HepG2 (cell line): Measurements from ENCODE around the gene SLC4A9. TPM values are rescaled to one million over a fixed set of nuclear protein-coding genes. Genes with fewer than 3 reads are reported as not detected.

Experiments
- FOXJ3 ChIP-seq: sonication (generic); formaldehyde crosslinking; IDR thresholded peaks from 2 replicates; pipeline ENCODE4 v1.4.0; 2020; ENCODE audit warnings: missing genetic modification reagents, mild to moderate bottlenecking, borderline replicate concordance
- MED1 ChIP-seq: sonication (generic); formaldehyde crosslinking; IDR thresholded peaks from 2 replicates; pipeline ENCODE4 v1.4.0; 2020; ENCODE audit warnings: missing genetic modification reagents
- NFIC ChIP-seq: IDR thresholded peaks from 2 replicates; pipeline ENCODE4 v1.6.1; 2012; ENCODE audit warnings: mild to moderate bottlenecking, low read length, inconsistent platforms
- NR0B2 ChIP-seq: sonication (generic); formaldehyde crosslinking; IDR thresholded peaks from 2 replicates; pipeline ENCODE4 v1.4.0; 2020; ENCODE audit warnings: mild to moderate bottlenecking, missing genetic modification reagents
- NR2F6 ChIP-seq, 2 experiments: IDR thresholded peaks; 2 replicates each; pipeline ENCODE4 v1.6.1; 2016; ENCODE audit warnings: antibody characterized with exemption in 1 of 2, mild to moderate bottlenecking in 1 of 2
- RCOR2 ChIP-seq: IDR thresholded peaks from 2 replicates; pipeline ENCODE4 v1.6.1; 2016; ENCODE audit warnings: missing biosample characterization, missing genetic modification reagents
- TERF1 ChIP-seq: sonication (generic); formaldehyde crosslinking; IDR thresholded peaks from 2 replicates; pipeline ENCODE4 v1.8.0; 2022; ENCODE audit warnings: mild to moderate bottlenecking, missing genetic modification reagents, moderate library complexity
- ZBED4 ChIP-seq: sonication (generic); formaldehyde crosslinking; IDR thresholded peaks from 2 replicates; pipeline ENCODE4 v1.4.0; 2020; ENCODE audit warnings: missing genetic modification reagents, borderline replicate concordance
- ZFY ChIP-seq: sonication (generic); formaldehyde crosslinking; IDR thresholded peaks from 2 replicates; pipeline ENCODE4 v1.4.0; 2020; ENCODE audit warnings: missing genetic modification reagents
- ZNF850 ChIP-seq: sonication (generic); formaldehyde crosslinking; conservative IDR thresholded peaks from 2 replicates; pipeline ENCODE4 v1.9.0; 2021; ENCODE audit warnings: mild to moderate bottlenecking, missing genetic modification reagents
- polyA plus RNA-seq, 8 experiments: library from polyadenylated mRNA; depleted of rRNA in 3 of 8; stranded (reverse) in 7 of 8; unstranded in 1 of 8; fragments of >200 nt; fragmentation: Illumina TruSeq in 4 of 8; extraction: Trizol in 4 of 8; gene quantifications; 2 replicates each; pipeline versions ENCODE4 v1.2.1 to v1.2.3, GENCODE V29; 2011 to 2016; ENCODE audit warnings: low read depth in 4 of 8, missing spikeins in 1 of 8, mixed read lengths in 1 of 8; ENCODE audit not compliant: insufficient read depth in 1 of 8
- total RNA-seq, 5 experiments: library from RNA; depleted of rRNA; stranded (reverse); fragments of >200 nt; fragmentation: Illumina TruSeq; extraction: Trizol; gene quantifications; 2 replicates each; pipeline ENCODE4 v1.2.3, GENCODE V29; 2016; ENCODE audit warnings: low read depth in 1 of 5
- TF ChIP-seq, protein P1 (sequence below): sonication (generic); formaldehyde crosslinking; IDR thresholded peaks from 2 replicates; pipeline ENCODE4 v1.8.1; 2022; ENCODE audit warnings: low read depth, mild to moderate bottlenecking, missing genetic modification reagents
- TF ChIP-seq, protein P2 (sequence below): sonication (generic); formaldehyde crosslinking; IDR thresholded peaks from 2 replicates; pipeline ENCODE4 v1.4.0; 2020; ENCODE audit warnings: missing genetic modification reagents

The SLC4A9 gene
- total and polyA plus RNA-seq, 2 of the 13 experiments (the other 11 are each of a cell fraction or from before 2014, with no cell fraction given) = not detected

DNA sequence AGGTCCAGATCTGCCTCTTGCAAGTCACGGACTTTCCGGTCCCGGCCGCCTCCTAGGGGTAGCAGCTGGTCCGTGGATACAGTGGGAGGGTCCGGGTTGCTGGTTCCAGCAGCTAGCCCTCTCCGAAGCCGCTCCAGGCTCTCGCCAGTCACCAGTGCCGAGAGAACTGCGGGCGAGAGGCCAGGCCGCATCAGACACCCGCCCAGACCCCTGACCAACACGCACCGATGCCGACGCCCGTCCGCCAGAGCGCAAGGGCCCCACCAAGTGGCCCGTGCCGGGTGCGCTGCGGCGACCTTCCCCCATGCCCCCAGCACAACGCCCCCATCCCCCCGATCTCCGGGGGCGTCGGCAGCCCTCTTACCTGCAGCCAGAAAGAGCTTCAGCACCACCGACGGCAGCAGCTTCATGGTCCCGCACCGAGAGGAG is 14.1 kb upstream of the SLC4A9 start (continued):
- TF ChIP-seq ZBED4 (CRISPR knock-in tag) = no peak
- TF ChIP-seq, protein P1, sequence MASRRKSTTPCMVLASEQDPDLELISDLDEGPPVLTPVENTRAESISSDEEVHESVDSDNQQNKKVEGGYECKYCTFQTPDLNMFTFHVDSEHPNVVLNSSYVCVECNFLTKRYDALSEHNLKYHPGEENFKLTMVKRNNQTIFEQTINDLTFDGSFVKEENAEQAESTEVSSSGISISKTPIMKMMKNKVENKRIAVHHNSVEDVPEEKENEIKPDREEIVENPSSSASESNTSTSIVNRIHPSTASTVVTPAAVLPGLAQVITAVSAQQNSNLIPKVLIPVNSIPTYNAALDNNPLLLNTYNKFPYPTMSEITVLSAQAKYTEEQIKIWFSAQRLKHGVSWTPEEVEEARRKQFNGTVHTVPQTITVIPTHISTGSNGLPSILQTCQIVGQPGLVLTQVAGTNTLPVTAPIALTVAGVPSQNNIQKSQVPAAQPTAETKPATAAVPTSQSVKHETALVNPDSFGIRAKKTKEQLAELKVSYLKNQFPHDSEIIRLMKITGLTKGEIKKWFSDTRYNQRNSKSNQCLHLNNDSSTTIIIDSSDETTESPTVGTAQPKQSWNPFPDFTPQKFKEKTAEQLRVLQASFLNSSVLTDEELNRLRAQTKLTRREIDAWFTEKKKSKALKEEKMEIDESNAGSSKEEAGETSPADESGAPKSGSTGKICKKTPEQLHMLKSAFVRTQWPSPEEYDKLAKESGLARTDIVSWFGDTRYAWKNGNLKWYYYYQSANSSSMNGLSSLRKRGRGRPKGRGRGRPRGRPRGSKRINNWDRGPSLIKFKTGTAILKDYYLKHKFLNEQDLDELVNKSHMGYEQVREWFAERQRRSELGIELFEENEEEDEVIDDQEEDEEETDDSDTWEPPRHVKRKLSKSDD = no peak
- TF ChIP-seq, protein P2, sequence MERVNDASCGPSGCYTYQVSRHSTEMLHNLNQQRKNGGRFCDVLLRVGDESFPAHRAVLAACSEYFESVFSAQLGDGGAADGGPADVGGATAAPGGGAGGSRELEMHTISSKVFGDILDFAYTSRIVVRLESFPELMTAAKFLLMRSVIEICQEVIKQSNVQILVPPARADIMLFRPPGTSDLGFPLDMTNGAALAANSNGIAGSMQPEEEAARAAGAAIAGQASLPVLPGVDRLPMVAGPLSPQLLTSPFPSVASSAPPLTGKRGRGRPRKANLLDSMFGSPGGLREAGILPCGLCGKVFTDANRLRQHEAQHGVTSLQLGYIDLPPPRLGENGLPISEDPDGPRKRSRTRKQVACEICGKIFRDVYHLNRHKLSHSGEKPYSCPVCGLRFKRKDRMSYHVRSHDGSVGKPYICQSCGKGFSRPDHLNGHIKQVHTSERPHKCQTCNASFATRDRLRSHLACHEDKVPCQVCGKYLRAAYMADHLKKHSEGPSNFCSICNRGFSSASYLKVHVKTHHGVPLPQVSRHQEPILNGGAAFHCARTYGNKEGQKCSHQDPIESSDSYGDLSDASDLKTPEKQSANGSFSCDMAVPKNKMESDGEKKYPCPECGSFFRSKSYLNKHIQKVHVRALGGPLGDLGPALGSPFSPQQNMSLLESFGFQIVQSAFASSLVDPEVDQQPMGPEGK (CRISPR knock-in tag) = peak; percentile 86
- no peak for TF ChIP-seq ZNF850 (CRISPR knock-in tag)
- no peak for TF ChIP-seq NR0B2 (CRISPR knock-in tag)
- TF ChIP-seq MED1 = no peak
- TF ChIP-seq NR2F6 (IDR thresholded peaks at IDR 0.05) = no peak
- no peak for TF ChIP-seq NR2F6 (CRISPR knock-in tag; IDR thresholded peaks at IDR 0.05)
- TF ChIP-seq RCOR2 = no peak
- TF ChIP-seq TERF1 (CRISPR knock-in tag) = peak; percentile 44; the same call in 1 of the 2 replicates
- TF ChIP-seq NFIC = no peak
- TF ChIP-seq ZFY (CRISPR knock-in tag) = no peak
- TF ChIP-seq FOXJ3 (CRISPR knock-in tag) = no peak
